HG02840 (cell line): ENCODE results near the gene DENND5A.

Experiments used
- ATAC-seq: cut with Tn5 transposase; IDR thresholded peaks from one replicate; pipeline ENCODE4 v1.9.1; 2021; ENCODE audit warnings: mild to moderate bottlenecking, moderate library complexity, moderate number of reproducible peaks; ENCODE audit not compliant: unreplicated experiment, low FRiP score

DENND5A gene

GRCh38 chr11:9142732-9143131, 122.4 kb downstream of the DENND5A start:
- no peak for ATAC-seq

- ATAC-seq: no peak
Measured at GRCh38 chr11:9141186-9141585, 124.0 kb downstream of the DENND5A start.

GRCh38 chr11:9139628-9140357, 125.4 kb downstream of the DENND5A start:
- ATAC-seq: no peak

DNA sequence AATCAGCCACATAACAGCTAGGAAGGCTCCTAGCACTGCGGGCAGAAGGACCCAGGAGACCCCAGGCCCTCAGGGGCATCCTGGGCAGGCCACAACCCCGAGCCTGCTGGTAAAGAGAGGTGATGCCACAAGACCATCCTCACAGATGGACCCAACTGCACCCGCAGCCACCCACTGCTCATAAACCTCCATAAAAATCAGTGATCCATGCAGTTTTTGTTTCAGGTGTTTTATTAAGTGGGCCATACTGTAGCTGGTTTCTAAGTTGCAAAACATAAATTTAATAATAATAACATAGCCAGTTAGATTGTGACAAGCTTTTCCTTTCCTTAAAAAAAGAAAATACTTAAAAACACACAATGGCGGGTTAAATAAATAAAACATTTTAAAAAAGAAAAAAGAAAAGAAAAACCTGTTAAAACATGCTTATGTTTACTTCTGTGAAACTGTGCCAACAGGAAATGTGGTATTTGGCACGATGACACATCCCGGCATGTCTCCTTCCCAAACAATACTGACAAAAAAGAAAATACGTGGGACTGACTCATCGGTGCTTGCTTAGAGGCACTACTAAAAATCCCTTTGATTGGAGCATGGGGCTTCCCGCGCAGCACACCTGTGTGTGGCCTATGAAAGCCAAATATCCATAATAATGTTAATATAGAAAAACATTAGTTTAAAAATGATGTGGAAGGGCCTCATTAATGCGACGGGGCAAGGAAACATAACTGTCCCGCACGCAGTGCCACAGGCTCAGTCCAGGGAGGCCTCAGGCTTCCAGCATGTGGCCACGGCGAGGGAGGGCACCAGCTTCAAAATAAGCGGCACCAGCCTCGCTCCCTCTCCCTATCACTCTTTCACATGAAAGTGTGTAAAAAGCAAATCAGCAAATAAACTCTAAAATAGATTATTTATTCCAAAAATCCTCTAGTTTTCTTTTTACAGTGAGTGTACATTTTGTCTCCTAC, 126.3 kb downstream of the DENND5A start:
- ATAC-seq: no peak

DNA sequence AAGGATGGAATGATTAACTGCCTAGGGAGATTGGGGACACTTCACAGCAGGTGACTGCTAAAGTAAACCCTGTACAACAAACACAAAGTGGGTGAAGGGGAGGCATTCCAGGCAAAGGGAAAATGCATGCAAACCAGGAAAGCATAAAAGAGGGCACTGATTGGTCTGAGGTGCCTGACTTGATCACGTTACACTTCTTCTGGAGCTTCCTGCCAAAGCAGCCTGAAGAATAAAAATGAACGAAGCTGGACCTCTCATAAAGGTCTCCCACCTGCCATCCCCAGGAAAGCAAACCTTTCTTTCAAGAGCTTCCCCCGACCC, 127.1 kb downstream of the DENND5A start:
- ATAC-seq: no peak

DNA sequence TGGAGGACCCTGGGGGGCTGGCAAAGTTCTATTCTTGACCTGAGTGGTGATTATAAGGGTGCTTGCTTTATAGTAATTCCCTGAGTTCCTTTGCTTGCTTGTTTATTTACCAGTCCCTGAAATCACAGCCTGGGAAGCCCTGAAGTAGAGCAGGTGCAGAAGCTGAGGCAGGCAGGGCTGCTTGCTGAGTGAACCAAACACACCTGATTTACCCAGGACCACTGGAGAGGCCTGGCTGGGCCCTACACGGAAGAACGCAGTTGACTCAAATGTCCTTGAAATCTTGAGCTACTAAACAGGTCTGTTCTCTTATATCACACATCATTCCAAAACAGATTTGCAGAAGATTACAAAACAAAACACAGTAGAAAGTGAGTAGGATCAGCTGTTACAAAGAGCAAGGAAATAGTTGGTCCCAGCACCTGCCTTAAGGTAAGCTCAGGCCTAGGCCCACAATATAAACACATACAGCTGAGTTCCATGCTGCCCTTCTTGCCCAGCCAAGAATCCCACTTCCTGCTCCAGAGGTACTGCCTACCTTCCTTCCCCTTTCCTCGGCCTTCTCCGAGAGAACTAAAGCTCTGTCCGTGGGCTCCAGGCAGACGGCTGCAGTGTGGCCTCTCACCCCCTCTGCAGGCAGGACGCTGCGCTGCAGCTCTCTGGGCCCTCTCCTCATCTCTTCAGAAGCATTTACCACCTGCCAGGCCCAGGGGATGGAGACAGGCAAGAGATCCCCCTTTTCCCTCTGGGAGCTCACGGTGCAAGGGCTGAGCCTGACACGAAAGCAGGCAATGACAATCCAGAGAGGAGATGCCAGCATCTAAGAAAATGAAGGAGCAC, 127.6 kb downstream of the DENND5A start:
- ATAC-seq: no peak

DNA sequence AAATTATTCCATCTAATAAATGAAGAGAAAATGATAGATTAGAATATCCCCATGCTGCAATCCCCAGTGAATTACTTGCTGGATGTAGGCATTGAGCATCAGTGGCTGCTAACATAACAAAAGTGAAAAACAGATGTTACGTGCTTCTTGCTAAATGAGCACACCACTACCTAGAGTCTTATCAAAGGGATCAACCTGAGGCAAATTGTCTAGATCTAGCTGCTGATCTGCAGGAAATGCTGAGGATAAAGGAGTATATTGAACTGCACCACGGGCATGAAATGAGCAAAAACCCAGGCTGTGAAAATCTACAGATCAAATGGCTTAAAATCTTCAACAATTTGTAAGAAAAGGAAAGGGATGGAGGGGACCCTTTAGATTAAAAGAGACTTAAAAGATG, 128.4 kb downstream of the DENND5A start:
- no peak for ATAC-seq

- no peak for ATAC-seq
Measured at GRCh38 chr11:9133956-9134355, 131.2 kb downstream of the DENND5A start.

GRCh38 chr11:9132203-9132878, 132.8 kb downstream of the DENND5A start:
- ATAC-seq: no peak

GRCh38 chr11:9130297-9130696, 134.9 kb downstream of the DENND5A start:
- ATAC-seq: no peak

DNA sequence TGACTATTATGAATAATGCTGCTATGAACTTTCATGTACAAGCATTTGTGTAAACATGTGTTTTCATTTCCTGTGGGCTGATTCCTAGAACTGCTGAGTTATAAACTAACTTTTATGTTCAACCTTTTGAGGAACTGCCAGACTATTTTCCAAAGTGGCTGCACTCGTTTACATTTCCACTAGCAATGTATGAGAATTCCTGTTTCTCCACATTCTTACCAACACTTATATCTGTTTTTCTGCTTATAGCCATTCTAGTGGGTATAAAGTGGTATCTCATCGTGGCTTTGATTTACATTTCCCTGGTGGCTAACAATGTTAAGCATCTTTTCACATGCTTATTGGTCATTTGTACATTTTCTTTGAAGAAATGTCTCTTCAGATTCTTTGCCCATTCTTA, 138.5 kb downstream of the DENND5A start:
- no peak for ATAC-seq

GRCh38 chr11:9125185-9125886, 139.8 kb downstream of the DENND5A start:
- ATAC-seq: no peak

GRCh38 chr11:9123595-9124304, 141.4 kb downstream of the DENND5A start:
- ATAC-seq: no peak

- ATAC-seq: no peak
Measured at GRCh38 chr11:9121469-9121796, 143.7 kb downstream of the DENND5A start.

DNA sequence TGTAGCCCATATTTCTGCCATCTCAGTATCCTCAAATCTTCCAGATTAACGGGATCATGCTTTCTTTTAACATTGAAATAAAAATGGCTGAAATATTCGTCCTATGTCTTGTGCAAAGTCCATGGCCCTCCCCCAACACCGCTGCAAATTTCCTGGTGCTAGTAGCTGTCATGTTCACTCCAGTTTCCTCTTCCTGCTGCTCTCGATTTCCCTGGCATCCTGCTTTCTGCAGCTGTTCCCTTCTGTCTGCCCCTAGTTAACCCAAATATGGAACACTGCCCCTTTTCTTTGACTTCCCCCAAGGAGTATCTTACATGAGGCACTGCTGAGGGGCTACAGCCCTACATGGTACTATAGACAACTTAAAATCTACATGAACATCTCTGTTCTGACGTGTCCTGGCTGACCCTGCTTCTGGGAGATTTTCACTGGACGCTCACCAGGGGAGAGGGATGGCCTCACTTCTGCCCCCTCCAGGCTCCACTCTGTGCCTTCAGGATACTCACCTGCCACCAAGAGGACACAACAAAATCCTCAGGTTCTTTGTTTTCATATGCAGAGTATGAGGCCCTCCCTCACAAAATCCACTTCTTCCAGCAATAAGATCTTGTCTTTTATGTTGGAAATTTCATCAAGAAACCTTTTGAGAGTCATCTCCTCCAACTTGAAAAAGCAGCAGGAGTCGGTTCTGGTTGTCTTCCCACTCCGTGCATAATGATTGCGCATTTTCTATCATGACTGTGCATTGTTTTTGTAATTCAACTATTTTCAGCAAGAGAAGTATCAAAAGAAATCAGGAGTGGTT, 144.3 kb downstream of the DENND5A start:
- ATAC-seq: no peak

DNA sequence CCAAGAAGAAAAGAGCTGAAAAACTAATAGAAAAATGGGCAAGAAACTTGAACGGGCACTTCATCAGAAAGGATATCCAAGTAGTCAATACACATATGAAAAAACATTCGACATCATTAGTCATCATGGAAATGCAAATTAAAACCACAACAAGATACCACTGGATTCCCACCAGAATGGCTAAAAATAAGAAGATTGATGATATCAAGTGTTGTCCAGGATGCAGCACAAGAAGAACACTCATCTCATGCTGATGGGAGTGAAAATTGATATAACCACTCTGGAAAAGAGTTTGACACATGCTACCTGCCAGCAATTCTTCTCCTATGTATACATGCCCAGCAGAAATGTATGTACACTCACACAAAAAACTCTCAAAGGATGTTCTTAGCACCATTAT, 146.9 kb downstream of the DENND5A start:
- ATAC-seq: no peak

GRCh38 chr11:9112075-9112474, 153.1 kb downstream of the DENND5A start:
- ATAC-seq: no peak
